NCI-H2029 treated with DMSO at 0.1 percent for 48 hours (cell line): ENCODE data around the gene DCLK1.

Experiments used
- DNase-seq: peaks from one replicate; lab custom pipeline; 2025; lab: John Stamatoyannopoulos, UW

The DCLK1 gene

GRCh38 chr13:35860661-35861060, 270.5 kb downstream of the DCLK1 start:
- DNase-seq = no peak

DNA sequence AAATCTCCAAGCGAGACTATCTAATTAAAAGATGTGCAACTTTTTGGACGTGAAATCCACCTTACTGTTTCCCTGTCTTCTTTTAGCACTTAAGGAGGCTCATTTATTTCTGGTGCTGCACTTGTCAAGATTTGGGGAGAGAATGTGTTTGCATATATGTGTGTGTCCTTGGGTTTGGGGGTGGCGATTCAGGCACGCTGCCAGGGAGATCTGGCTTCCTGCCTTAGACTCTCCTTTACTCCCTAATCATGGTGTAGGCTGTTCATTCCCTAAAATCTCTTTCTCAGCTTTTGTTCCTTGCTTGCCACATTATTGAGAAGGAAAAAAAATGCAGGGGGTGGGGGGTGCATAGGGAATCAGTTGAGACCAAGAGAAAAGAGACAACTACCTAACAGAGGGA, 271.2 kb downstream of the DCLK1 start:
- no peak for DNase-seq

- DNase-seq = no peak
Observed at GRCh38 chr13:35858665-35859064, 272.5 kb downstream of the DCLK1 start.

DNA sequence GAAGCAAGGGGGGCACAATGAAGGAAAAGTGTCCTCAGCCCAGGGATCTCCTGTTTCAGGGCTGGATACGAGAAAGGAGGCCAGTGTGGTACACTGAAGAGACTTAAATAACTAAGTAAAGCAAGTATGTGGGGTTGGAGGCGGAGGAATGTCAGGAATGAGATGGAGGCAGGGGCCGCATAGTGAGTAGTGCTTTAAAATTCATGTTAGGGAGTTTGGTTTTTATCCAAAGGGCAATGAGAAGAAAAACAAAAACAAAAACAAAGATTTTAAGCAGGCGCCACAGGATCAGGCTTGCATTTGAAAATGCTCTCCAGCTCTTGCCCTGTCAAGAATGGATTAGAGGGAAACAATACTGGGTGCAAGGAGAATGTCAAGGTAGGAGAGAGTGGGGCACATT, 273.4 kb downstream of the DCLK1 start:
- peak; percentile 32 for DNase-seq

DNA sequence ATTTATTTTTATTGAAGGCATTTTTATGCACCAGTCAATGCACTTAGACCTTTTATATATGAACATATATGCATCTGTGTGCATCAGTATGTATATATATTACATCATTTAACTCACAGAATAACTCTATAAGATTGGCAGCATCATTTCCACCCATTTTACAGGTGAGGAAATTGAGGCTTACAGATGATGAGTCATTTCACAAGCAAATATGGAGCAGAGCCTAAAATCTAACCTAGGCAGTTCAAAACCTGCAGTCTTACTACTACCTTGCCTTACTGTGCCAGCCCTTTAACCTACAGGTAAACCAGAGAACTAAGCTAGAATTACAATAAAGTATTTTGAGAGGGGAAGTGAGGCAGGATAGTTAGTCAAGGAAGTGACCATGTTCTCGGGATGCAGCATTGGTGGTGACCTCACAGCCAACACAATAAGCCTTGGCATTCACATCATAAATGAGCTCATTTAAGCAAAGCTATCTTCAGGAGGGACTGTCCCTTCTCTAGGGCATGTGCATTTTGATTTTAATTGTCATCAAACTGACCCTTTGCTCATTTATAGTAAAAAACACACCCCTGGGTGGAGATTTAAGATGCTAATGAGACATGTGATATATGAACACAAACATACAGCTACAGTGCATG, 274.3 kb downstream of the DCLK1 start:
- DNase-seq = no peak

DNA sequence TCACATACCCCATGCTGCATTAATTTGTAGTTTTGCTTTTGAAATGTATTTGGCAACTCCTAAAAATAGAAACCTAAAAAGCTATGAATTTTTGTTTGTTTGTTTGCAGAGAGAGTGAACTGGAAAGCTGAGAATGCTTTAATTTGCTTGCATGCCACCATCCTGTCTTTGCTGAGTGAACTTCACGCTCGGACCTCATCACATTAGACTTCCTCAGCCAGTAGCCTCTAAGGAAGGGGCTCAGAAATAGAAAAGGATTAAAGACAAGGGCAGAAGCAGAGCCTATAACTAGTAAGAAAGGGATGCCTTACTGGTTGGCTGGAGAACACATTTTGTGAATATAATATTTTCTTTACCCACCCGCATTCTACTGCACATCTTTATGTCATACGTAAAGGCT, 275.1 kb downstream of the DCLK1 start:
- DNase-seq = no peak

- DNase-seq = no peak
Observed at GRCh38 chr13:35855531-35856019, 275.6 kb downstream of the DCLK1 start.

DNA sequence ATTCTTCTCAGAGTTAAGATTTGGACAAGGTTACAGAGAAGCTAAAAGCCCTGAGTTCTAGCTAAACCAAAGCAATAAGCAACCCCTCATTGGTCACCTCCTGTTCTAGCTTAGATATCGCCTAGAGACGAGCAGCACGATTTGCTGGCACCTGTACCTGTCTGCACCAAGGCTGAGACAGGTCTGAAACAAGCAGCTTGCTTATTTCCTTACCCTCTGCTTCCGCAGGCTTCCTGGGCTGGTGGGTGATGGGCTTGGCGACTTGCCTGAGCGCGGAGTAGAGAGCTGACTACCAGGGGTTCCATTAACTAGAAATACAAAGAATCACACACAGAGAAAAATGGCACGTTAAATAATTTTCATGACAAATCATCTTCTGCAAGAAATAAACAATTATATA, 276.9 kb downstream of the DCLK1 start:
- no peak for DNase-seq

DNA sequence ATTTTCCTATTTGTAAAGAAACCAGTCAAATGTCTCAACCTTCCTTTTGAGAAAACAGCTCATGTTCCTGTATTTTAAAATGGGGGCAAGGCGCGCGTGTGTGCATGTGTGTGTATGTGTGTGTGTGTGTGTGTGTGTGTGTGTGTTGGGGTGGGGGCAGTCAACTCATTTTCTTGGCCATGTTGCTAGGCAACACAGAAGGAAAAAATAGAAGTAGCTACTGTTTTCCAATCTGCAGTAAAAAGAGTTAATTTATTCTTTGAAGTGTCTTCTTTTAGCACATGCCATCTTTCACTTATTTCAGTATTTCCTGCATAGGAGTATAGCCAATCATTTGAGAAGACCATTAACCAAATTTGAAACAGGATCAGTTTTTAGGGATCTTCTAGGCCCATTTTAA, 279.3 kb downstream of the DCLK1 start:
- DNase-seq = no peak

DNA sequence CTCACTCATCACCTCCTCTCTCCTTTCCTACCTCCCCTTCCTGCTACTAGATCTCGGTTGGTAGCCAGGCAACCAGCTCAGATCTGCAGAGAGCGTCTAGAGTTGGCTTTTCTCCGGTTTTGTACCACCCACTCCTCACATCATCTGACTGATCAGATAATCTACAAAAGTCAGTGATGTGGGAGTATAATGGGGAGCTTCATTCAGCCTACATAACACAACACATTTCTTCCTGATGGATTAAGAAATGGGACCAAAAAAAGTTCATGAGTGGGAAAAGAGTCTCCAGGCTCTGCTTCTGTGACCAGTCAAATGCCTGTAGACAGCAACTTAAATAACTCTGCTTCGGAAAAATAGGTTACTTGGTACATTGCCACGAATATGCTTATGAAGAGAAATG, 279.8 kb downstream of the DCLK1 start:
- DNase-seq = no peak

DNA sequence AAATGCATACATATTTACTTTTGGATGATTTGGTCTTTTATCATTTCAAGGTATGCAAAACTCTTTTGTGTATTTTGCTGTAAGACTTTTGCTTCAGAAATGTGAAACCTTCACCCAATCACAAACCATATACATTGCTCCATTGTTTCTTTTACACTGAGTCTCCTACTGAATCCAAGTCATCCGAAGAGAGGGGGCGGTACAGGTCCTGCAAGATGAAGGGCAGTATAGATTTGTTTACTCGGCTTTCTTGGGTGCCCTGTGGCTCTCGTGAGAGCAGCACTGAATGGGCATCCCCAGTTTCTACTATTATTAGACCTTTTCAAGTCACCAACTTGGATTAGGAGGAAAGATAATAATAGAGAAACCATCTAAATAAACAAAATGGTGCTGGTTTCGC, 280.6 kb downstream of the DCLK1 start:
- DNase-seq = no peak

- DNase-seq = no peak
Observed at GRCh38 chr13:35849256-35849644, 281.9 kb downstream of the DCLK1 start.

- no peak for DNase-seq
Observed at GRCh38 chr13:35848336-35849255, 282.6 kb downstream of the DCLK1 start.

GRCh38 chr13:35843272-35843671, 287.9 kb downstream of the DCLK1 start:
- no peak for DNase-seq

DNA sequence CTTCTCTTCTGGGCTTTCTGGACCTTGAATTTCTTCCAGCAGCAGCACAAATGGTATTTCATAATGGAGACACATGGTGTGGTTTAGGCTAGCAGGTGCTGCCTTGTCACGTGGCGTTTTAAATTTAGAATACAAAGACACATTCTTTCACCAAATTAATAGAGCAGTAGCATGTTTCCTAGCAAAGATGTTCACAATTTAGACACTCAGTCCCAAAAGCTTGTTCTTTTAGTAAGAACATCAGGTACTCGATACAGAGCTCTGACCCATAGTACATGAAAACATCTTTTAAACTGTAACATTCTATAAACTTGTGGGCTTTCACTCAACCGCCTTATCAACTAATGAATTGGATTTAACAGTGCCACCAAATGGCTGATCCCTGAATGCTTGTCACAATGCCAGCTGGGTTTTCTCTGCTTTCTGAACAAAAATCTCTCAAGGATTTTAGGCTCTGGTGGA, 290.1 kb downstream of the DCLK1 start:
- no peak for DNase-seq

- DNase-seq = no peak
Observed at GRCh38 chr13:35839806-35840205, 291.4 kb downstream of the DCLK1 start.

DNA sequence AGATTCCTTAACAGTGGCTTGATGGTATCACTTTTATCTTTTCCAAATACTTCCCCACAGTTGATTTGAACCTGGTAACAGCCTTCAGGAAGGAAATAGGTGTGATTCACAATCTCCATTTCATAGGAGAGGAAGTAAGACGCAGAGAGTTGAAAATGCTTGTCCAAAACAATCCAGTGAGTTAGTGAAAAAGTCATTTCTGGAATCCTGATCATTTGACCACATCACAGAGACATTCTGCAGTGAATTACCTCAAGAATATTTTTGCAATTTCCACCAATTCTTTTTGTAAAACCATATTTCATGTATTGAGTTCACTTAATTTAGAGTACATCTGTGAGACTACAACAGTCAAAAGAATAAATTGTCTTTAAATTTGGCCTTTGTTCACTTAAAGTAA, 292.8 kb downstream of the DCLK1 start:
- no peak for DNase-seq

DNA sequence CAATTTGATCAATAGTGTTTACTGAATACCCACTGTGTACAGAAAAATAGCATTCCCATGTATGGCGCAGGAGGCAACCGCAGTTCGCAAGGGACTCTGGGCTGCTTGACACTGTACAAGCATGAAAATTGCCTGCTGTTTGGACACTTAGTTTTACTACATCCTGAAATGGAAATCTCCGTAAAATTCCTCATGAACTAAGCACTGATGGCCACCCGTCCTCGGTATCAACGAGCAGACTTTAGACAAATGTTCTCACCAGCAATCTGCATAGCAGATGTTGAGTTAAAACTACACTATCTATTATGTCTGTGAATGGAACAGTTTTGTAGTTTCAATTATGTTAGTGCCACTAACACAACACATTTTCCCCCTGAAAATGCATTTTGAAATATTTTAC, 294.7 kb downstream of the DCLK1 start:
- DNase-seq = no peak

- DNase-seq = no peak
Observed at GRCh38 chr13:35835989-35836388, 295.2 kb downstream of the DCLK1 start.

GRCh38 chr13:35833608-35834275, 297.4 kb downstream of the DCLK1 start:
- no peak for DNase-seq

DNA sequence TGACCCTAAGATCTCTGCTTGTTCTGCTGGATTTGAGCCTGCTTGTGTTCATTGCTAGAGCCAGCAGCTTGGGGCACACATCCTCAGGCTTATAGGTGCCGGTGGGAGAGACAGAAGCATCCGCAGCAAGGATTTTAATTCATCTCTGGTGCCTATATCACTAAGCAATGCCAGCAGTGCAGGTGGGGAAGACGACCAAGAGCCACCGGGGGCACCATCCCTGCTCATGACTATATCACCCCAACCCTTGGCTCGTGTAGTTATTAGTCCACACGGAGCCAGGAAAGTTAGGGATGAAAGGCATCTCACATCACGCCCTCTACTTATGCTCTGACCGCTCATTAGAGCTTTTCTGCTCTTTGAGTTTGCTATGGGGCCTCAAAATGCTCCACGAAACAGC, 298.2 kb downstream of the DCLK1 start:
- no peak for DNase-seq

DNA sequence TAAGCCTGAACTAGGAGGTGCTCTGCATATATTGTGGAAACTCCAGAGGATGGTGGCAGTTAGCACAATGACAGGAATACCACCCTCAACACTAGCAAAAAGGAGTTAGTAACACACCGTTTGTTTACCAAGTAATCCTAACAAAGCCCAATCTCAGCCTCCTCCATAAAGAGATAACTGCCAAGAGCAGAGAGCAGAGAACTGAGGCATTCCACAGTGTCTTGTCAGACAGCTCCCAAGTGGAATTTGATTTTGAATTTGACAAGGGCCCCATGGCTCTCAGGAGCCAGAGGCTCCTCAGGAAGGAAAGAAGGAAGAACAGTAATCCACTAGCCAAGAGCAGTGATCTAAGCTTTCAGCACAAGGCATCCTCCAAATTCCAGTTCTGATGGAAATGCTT, 298.6 kb downstream of the DCLK1 start:
- DNase-seq = no peak
